Neuronal stem cell (in vitro differentiated cells): ENCODE measurements around the gene AGPS.

ENCODE experiments used
- DNase-seq: peaks from one replicate; pipeline ENCODE4 v3.0.0-alpha.2; 2013; ENCODE audit warnings: low spot score
- H2AFZ ChIP-seq: one replicate; pipeline ENCODE4 v1.6.1; 2013; ENCODE audit warnings: mild to moderate bottlenecking, low read length, inconsistent platforms
- H2AK5ac ChIP-seq: 2 replicates; pipeline ENCODE4 v1.6.1; 2013; ENCODE audit warnings: low read depth, mild to moderate bottlenecking, inconsistent platforms, low read length, moderate library complexity, mixed read lengths
- H2BK120ac ChIP-seq: 2 replicates; pipeline ENCODE4 v1.6.1; 2013; ENCODE audit warnings: low read depth, mild to moderate bottlenecking, inconsistent platforms, low read length, moderate library complexity, mixed read lengths
- H2BK12ac ChIP-seq: one replicate; pipeline ENCODE4 v1.6.1; 2013; ENCODE audit warnings: low read length, inconsistent platforms
- H2BK15ac ChIP-seq: 2 replicates; pipeline ENCODE4 v1.6.1; 2013; ENCODE audit warnings: mild to moderate bottlenecking, low read length, inconsistent platforms, mixed read lengths
- H2BK5ac ChIP-seq: one replicate; pipeline ENCODE4 v1.6.1; 2013; ENCODE audit warnings: inconsistent platforms, mild to moderate bottlenecking, low read length, moderate library complexity
- H3K14ac ChIP-seq: one replicate; pipeline ENCODE4 v1.6.1; 2013; ENCODE audit warnings: low read length, inconsistent platforms
- H3K18ac ChIP-seq: 2 replicates; pipeline ENCODE4 v1.6.1; 2013; ENCODE audit warnings: low read length, inconsistent platforms
- H3K23ac ChIP-seq: 2 replicates; pipeline ENCODE4 v1.6.1; 2013; ENCODE audit warnings: low read depth, mild to moderate bottlenecking, mixed read lengths, low read length, inconsistent platforms; ENCODE audit not compliant: poor library complexity
- H3K27ac ChIP-seq: replicated peaks from 3 replicates; pipeline ENCODE4 v1.5.1; 2013; ENCODE audit warnings: low read length, inconsistent platforms
- H3K27me3 ChIP-seq, 3 experiments: 2 replicates each; pipeline ENCODE4 v1.6.1; 2013; ENCODE audit warnings: low read length in 3 of 3, mild to moderate bottlenecking in 2 of 3, inconsistent platforms in 1 of 3, low read depth in 1 of 3, mixed read lengths in 1 of 3, moderate library complexity in 1 of 3; ENCODE audit not compliant: control insufficient read depth in 3 of 3, insufficient read depth in 3 of 3
- H3K36me3 ChIP-seq, 2 donors: replicated peaks in 1 of 2; 2 replicates each; pipeline ENCODE4 v1.6.1; 2013; ENCODE audit warnings: low read length in 2 of 2; ENCODE audit not compliant: control insufficient read depth in 2 of 2, insufficient read depth in 2 of 2
- H3K4ac ChIP-seq: 2 replicates; pipeline ENCODE4 v1.6.1; 2013; ENCODE audit warnings: inconsistent platforms, mild to moderate bottlenecking, low read length, moderate library complexity
- H3K4me1 ChIP-seq, 2 donors: 1 replicate in 1 of 2; 2 replicates in 1 of 2; pipeline ENCODE4 v1.6.1; 2013; ENCODE audit warnings: low read length in 2 of 2, low read depth in 1 of 2; ENCODE audit not compliant: control insufficient read depth in 2 of 2, insufficient read depth in 1 of 2
- H3K4me2 ChIP-seq: one replicate; pipeline ENCODE4 v1.6.1; 2013; ENCODE audit warnings: mild to moderate bottlenecking, low read length, inconsistent platforms; ENCODE audit not compliant: insufficient read depth, poor library complexity, severe bottlenecking
- H3K4me3 ChIP-seq, 2 donors: 2 replicates each; pipeline ENCODE4 v1.5.1; 2013; ENCODE audit warnings: low read length in 2 of 2, mild to moderate bottlenecking in 2 of 2, inconsistent platforms in 1 of 2, moderate library complexity in 1 of 2
- H3K79me1 ChIP-seq: one replicate; pipeline ENCODE4 v1.6.1; 2013; ENCODE audit warnings: low read depth, mild to moderate bottlenecking, inconsistent platforms, low read length, moderate library complexity
- H3K9ac ChIP-seq: one replicate; pipeline ENCODE4 v1.6.1; 2013; ENCODE audit warnings: mild to moderate bottlenecking, low read depth, low read length, inconsistent platforms; ENCODE audit not compliant: poor library complexity
- H3K9me3 ChIP-seq, 2 donors: replicated peaks in 1 of 2; 2 replicates each; pipeline versions ENCODE3 to v1.6.1; 2013; ENCODE audit warnings: low read length in 2 of 2, mild to moderate bottlenecking in 2 of 2, inconsistent platforms in 1 of 2, low read depth in 1 of 2, mixed read lengths in 1 of 2, moderate library complexity in 1 of 2; ENCODE audit not compliant: control insufficient read depth in 2 of 2, insufficient read depth in 1 of 2
- H4K8ac ChIP-seq: one replicate; pipeline ENCODE4 v1.6.1; 2013; ENCODE audit warnings: low read depth, mild to moderate bottlenecking, inconsistent platforms, low read length, moderate library complexity
- H4K91ac ChIP-seq: one replicate; pipeline ENCODE4 v1.6.1; 2013; ENCODE audit warnings: low read length, low read depth, mild to moderate bottlenecking, inconsistent platforms; ENCODE audit not compliant: poor library complexity
- WGBS, 2 donors: extraction: QIAGEN DNeasy Blood & Tissue Kit; methylation state at CpG; one replicate each; pipeline ENCODE4 v1.1.7; 2013; ENCODE audit warnings: missing lambda C conversion rate in 2 of 2, mixed read lengths in 1 of 2; ENCODE audit not compliant: insufficient read length in 2 of 2, insufficient replicate concordance in 1 of 2; ENCODE audit errors: extremely low coverage in 2 of 2; 5-methylcytosine and 5-hydroxymethylcytosine counted together

Gene AGPS

DNA sequence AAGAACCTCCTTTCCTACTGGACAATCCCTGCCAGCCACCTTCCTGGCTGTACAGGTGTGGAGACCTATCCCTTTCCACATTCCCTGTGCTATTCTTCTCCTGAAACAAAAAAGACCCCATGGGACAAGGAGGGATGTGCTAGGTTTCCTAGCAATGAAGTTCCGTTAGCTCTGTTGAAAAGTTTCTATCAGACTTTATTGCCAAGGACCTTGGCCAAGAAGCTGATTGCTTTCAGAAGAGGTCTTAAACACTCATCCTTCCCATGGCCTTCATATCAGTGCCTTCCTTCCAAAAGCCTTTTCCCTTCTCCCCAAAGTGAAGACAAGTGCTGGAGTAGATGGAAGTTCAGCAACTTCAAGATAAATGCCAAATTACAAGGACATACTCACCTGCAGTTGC is 194.8 kb downstream of the AGPS start:
- no peak overlapping the region for H2AK5ac ChIP-seq
- H3K18ac ChIP-seq = no peak overlapping the region
- no peak overlapping the region for H3K4ac ChIP-seq
- no CpG with 5 or more reads among the region's 1 CpG for WGBS, 2 donors
- H3K4me3 ChIP-seq = no peak overlapping the region
- no peaks in the 10 kb centered on the region for H3K27me3 ChIP-seq
- no peaks in the 10 kb centered on the region for H3K36me3 ChIP-seq
- no peak overlapping the region for H3K23ac ChIP-seq
- no peaks in the 10 kb centered on the region for H3K9me3 ChIP-seq
- H3K79me1 ChIP-seq = no peaks in the 10 kb centered on the region
- no peak overlapping the region for H2AFZ ChIP-seq
- no peaks in the 10 kb centered on the region for H3K4me1 ChIP-seq
- no peak overlapping the region for H4K91ac ChIP-seq
- no peak for DNase-seq
- no peak overlapping the region for H3K14ac ChIP-seq
- H3K27ac ChIP-seq = no peak overlapping the region
- no peak overlapping the region for H2BK15ac ChIP-seq
- H3K9ac ChIP-seq = no peak overlapping the region
- no peak overlapping the region for H2BK12ac ChIP-seq
- H2BK120ac ChIP-seq = no peak overlapping the region
- no peak overlapping the region for H4K8ac ChIP-seq
- no peak overlapping the region for H3K4me2 ChIP-seq
- H2BK5ac ChIP-seq = no peak overlapping the region

DNA sequence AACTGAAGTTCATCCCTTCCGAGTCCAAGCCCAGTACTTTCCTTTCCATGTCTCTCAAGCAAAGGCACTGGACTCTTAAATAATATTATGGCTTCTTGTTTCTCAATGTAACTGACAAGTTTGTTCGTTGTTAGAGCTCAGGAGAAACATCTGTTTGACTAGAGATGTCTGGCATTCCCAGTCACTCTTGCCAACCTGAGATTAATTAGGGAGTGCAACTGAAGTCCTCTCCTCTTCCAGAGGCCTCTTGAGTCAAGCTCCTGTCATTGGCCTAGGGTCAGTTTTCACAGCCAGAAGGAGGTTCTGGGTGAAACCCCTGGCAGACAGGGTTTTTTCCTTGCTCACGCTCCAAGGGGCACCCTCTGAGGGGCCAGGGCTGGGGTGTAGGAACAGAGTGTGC is 196.1 kb downstream of the AGPS start:
- Histone ChIP-seq H3K18ac (no peak overlapping the region), H2AFZ (no peak overlapping the region), H3K9me3 (no peaks in the 10 kb centered on the region), H4K8ac (no peak overlapping the region), H3K27ac (no peak overlapping the region), H2BK5ac (no peak overlapping the region), H2AK5ac (no peak overlapping the region), H3K4me1 (peaks cover 1 to 4% of the 10 kb centered on the region in 2 donors), H3K23ac (no peak overlapping the region), H3K9ac (no peak overlapping the region), H3K14ac (no peak overlapping the region), H3K79me1 (no peaks in the 10 kb centered on the region), H3K4ac (no peak overlapping the region), H2BK12ac (no peak overlapping the region), H2BK120ac (no peak overlapping the region), H3K4me2 (no peak overlapping the region), H3K4me3 (no peak overlapping the region), H3K36me3 (no peaks in the 10 kb centered on the region), H3K27me3 (no peaks in the 10 kb centered on the region), H2BK15ac (no peak overlapping the region), H4K91ac (no peak overlapping the region)
- no CpG with 5 or more reads among the region's 3 CpGs for WGBS, 2 donors
- no peak for DNase-seq

DNA sequence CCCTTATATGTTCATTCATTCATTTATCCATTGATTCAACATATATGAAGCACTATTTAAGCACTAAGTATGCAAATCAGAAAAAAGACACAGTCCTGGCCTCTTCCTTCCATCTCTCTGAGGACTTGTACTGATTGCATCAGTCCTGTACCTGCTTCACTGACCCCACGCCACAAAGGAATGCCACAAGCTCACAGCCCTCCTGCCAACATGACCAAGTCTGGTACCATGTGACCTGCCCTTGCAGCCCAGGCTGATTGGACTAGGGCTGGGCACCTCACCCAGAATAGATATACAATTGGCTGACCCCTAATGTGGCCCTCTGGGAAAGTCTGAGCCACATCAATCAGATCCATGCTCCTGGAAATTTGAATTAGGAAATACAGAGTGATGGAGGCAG is 196.6 kb downstream of the AGPS start:
- no peaks in the 10 kb centered on the region for H3K79me1 ChIP-seq
- H3K9me3 ChIP-seq = no peaks in the 10 kb centered on the region
- H4K91ac ChIP-seq = no peak overlapping the region
- no peak overlapping the region for H4K8ac ChIP-seq
- no peak overlapping the region for H2BK15ac ChIP-seq
- no peak overlapping the region for H3K9ac ChIP-seq
- no peak overlapping the region for H3K23ac ChIP-seq
- no peak overlapping the region for H3K4me2 ChIP-seq
- no peak overlapping the region for H2BK5ac ChIP-seq
- no peak overlapping the region for H3K4ac ChIP-seq
- no peak overlapping the region for H2AK5ac ChIP-seq
- no peak overlapping the region for H2AFZ ChIP-seq
- H3K14ac ChIP-seq = no peak overlapping the region
- H3K18ac ChIP-seq = no peak overlapping the region
- WGBS, 2 donors = no CpG with 5 or more reads among the region's 1 CpG
- no peak overlapping the region for H2BK120ac ChIP-seq
- H3K27ac ChIP-seq = no peak overlapping the region
- DNase-seq = no peak
- H3K4me3 ChIP-seq = no peak overlapping the region
- H3K4me1 ChIP-seq = peaks cover 2 to 7% of the 10 kb centered on the region in 2 donors
- no peak overlapping the region for H2BK12ac ChIP-seq
- H3K27me3 ChIP-seq = no peaks in the 10 kb centered on the region
- no peaks in the 10 kb centered on the region for H3K36me3 ChIP-seq

DNA sequence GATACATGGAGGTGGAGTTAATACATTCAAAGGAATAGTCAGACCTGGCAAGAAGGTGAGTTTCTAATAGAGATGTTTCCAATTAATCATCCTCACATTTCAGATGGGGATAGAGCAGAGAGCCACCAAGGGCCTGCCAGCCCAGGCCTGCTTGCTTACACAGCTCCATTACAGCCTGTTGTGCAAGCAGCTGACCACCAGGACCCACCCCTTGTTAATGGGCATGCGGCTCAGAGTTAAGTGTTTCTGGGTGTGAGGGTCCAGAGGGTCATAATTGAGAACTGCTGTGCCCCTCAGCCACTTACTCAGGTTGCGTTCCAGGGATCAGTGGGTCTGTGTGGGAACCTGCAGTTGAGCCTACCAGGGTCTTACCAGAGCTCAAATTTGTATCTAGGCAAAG is 199.8 kb downstream of the AGPS start:
- no peak overlapping the region for H2AFZ ChIP-seq
- H2AK5ac ChIP-seq = no peak overlapping the region
- DNase-seq = no peak
- WGBS, 2 donors = no CpG with 5 or more reads among the region's 2 CpGs
- no peak overlapping the region for H4K91ac ChIP-seq
- H3K4me1 ChIP-seq = peaks cover 2 to 7% of the 10 kb centered on the region in 2 donors
- no peaks in the 10 kb centered on the region for H3K27me3 ChIP-seq
- H3K79me1 ChIP-seq = no peaks in the 10 kb centered on the region
- H3K18ac ChIP-seq = no peak overlapping the region
- no peak overlapping the region for H3K9ac ChIP-seq
- H3K4me3 ChIP-seq = no peak overlapping the region
- no peak overlapping the region for H3K14ac ChIP-seq
- no peak overlapping the region for H3K4ac ChIP-seq
- no peaks in the 10 kb centered on the region for H3K9me3 ChIP-seq
- no peak overlapping the region for H3K23ac ChIP-seq
- no peak overlapping the region for H2BK120ac ChIP-seq
- no peak overlapping the region for H2BK5ac ChIP-seq
- H4K8ac ChIP-seq = no peak overlapping the region
- no peaks in the 10 kb centered on the region for H3K36me3 ChIP-seq
- no peak overlapping the region for H2BK15ac ChIP-seq
- no peak overlapping the region for H3K27ac ChIP-seq
- H2BK12ac ChIP-seq = no peak overlapping the region
- H3K4me2 ChIP-seq = no peak overlapping the region
